Osteocyte (in vitro differentiated cells): Measurements from ENCODE around the gene INSYN2B. TPM values are rescaled to one million over a fixed set of nuclear protein-coding genes. Genes with fewer than 3 reads are reported as not detected.

Source experiments
- DNase-seq: peaks from one replicate; pipeline ENCODE4 v3.0.0; 2021; ENCODE audit warnings: mixed read lengths; ENCODE audit not compliant: unreplicated experiment; ENCODE audit errors: extremely low spot score
- H3K27ac Mint-ChIP-seq: one replicate; pipeline ENCODE4 v1.8.0; 2021; ENCODE audit warnings: mild to moderate bottlenecking, mixed read lengths; ENCODE audit not compliant: unreplicated experiment
- H3K27me3 Mint-ChIP-seq: one replicate; pipeline ENCODE4 v1.8.0; 2021; ENCODE audit warnings: mixed read lengths; ENCODE audit not compliant: unreplicated experiment
- H3K36me3 Mint-ChIP-seq: one replicate; pipeline ENCODE4 v1.8.0; 2021; ENCODE audit warnings: mixed read lengths; ENCODE audit not compliant: unreplicated experiment
- H3K4me1 Mint-ChIP-seq: one replicate; pipeline ENCODE4 v1.8.0; 2021; ENCODE audit warnings: mixed read lengths; ENCODE audit not compliant: unreplicated experiment
- H3K4me3 Mint-ChIP-seq: one replicate; pipeline ENCODE4 v1.8.0; 2021; ENCODE audit warnings: mild to moderate bottlenecking, moderate library complexity, mixed read lengths; ENCODE audit not compliant: unreplicated experiment
- H3K9me3 Mint-ChIP-seq: one replicate; pipeline ENCODE4 v1.8.0; 2021; ENCODE audit warnings: mixed read lengths; ENCODE audit not compliant: unreplicated experiment
- CTCF ChIP-seq: fragments of 200-600 bp; sonication (generic); IDR thresholded peaks from 2 replicates; pipeline ENCODE4 v1.5.0; 2021; ENCODE audit warnings: antibody characterized with exemption, mild to moderate bottlenecking, moderate library complexity
- total RNA-seq: library from RNA; stranded (reverse); gene quantifications from 2 replicates; pipeline ENCODE4 v1.2.1, GENCODE V29; 2021

INSYN2B gene
- total RNA-seq, 1 donor from 2014 or later: 2.7 TPM

DNA sequence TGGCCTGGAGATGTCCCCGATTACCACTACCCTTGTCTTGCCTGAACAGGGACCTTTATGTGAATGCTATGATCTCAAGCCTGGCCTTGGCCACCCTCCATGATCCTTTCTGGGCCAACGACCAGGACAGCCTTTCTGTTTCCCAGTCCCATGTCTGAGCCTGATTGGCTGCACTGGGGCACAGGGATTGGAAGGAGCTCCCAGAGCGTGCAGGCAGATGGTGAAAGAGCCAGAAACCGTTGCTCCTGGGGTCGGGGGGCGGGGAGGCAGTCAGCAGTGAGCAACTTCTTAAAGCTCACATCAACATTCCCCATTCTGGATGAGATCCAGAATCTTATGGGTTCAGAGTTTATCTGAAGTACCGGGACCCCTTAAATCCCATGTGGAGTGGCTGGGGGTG, 84.4 kb downstream of the INSYN2B start:
- Mint-ChIP-seq H3K27ac (no peak overlapping the region), H3K4me3 (no peak overlapping the region), H3K9me3 (no peaks in the 10 kb centered on the region), H3K27me3 (no peaks in the 10 kb centered on the region), H3K4me1 (peaks cover 21% of the 10 kb centered on the region), H3K36me3 (no peaks in the 10 kb centered on the region)
- TF ChIP-seq CTCF: no peak
- no peak for DNase-seq

- H3K27ac Mint-ChIP-seq: peak overlapping the region; percentile 68
- DNase-seq: no peak
- peaks cover 21% of the 10 kb centered on the region for H3K4me1 Mint-ChIP-seq
- TF ChIP-seq CTCF: no peak
- H3K4me3 Mint-ChIP-seq: no peak overlapping the region
- H3K27me3 Mint-ChIP-seq: no peaks in the 10 kb centered on the region
- H3K36me3 Mint-ChIP-seq: no peaks in the 10 kb centered on the region
- H3K9me3 Mint-ChIP-seq: no peaks in the 10 kb centered on the region
Observed at GRCh38 chr5:169893571-169893970, 86.7 kb downstream of the INSYN2B start.

GRCh38 chr5:169893010-169893409, 87.3 kb downstream of the INSYN2B start:
- peaks cover 21% of the 10 kb centered on the region for H3K4me1 Mint-ChIP-seq
- no peak for DNase-seq
- no peak overlapping the region for H3K4me3 Mint-ChIP-seq
- TF ChIP-seq CTCF: no peak
- no peaks in the 10 kb centered on the region for H3K9me3 Mint-ChIP-seq
- H3K27ac Mint-ChIP-seq: peak overlapping the region; percentile 68
- H3K36me3 Mint-ChIP-seq: no peaks in the 10 kb centered on the region
- no peaks in the 10 kb centered on the region for H3K27me3 Mint-ChIP-seq

- H3K4me3 Mint-ChIP-seq: no peak overlapping the region
- peaks cover 21% of the 10 kb centered on the region for H3K4me1 Mint-ChIP-seq
- H3K27me3 Mint-ChIP-seq: no peaks in the 10 kb centered on the region
- DNase-seq: no peak
- H3K36me3 Mint-ChIP-seq: no peaks in the 10 kb centered on the region
- no peak overlapping the region for H3K27ac Mint-ChIP-seq
- no peaks in the 10 kb centered on the region for H3K9me3 Mint-ChIP-seq
- TF ChIP-seq CTCF: no peak
Observed at GRCh38 chr5:169889572-169889971, 90.7 kb downstream of the INSYN2B start.

DNA sequence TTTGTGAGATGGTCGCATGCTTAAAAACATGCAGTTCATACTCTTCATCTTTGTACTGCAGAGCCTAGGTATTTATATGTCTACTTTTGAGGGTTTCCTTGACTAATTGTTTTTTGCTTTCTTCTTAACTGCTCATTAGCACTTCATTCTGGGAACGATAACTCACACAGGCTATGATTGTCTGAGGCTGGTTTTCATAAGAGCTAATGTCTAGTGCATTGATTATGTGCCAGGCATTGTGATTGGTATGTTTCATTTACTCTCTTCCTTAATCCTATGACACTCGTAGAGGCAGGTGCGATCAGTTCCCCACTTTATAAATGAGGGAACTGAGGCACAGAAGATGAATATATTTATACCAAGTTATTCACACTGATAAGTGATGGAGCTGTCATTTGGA, 93.6 kb downstream of the INSYN2B start:
- Mint-ChIP-seq H3K27me3 (no peaks in the 10 kb centered on the region), H3K9me3 (no peaks in the 10 kb centered on the region)
- TF ChIP-seq CTCF: no peak

More for the DNA sequence above, 93.6 kb downstream of the INSYN2B start:
- Mint-ChIP-seq H3K27ac (no peak overlapping the region), H3K4me3 (no peak overlapping the region), H3K4me1 (no peaks in the 10 kb centered on the region), H3K36me3 (no peaks in the 10 kb centered on the region)
- DNase-seq: no peak
